Stimulated activated naive CD8-positive, alpha-beta T cell treated with anti-CD3 and anti-CD28 coated beads, Interleukin-15, Interleukin-2, amounts not matched to agents 100 U/mL and 50 U/mL, for 24 hours (primary cell): ENCODE results near the gene FBXO3.
A peak's percentile ranks its signal among the peaks of the same experiment; 100 is the strongest.
"Not testable (repeated sequence)": the region's sequence is repeated elsewhere in the genome, so short reads cannot be mapped to it uniquely, and the experiment has no call there.

Source experiments
- ATAC-seq: fragments of 150-1000 bp; cut with Tn5 transposase; one replicate; pipeline ENCODE4 v1.10.0; 2021
- DNase-seq: peaks from one replicate; pipeline ENCODE4 v3.0.0; 2021

Gene FBXO3, protein sequence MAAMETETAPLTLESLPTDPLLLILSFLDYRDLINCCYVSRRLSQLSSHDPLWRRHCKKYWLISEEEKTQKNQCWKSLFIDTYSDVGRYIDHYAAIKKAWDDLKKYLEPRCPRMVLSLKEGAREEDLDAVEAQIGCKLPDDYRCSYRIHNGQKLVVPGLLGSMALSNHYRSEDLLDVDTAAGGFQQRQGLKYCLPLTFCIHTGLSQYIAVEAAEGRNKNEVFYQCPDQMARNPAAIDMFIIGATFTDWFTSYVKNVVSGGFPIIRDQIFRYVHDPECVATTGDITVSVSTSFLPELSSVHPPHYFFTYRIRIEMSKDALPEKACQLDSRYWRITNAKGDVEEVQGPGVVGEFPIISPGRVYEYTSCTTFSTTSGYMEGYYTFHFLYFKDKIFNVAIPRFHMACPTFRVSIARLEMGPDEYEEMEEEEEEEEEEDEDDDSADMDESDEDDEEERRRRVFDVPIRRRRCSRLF

GRCh38 chr11:33773987-33774735 is at the start of gene FBXO3:
TSS of gene FBXO3 (minus strand) at chr11:33774520. CDS start at chr11:33774497, 23 bp downstream.
- ATAC-seq (peak; percentile 89), DNase-seq (peak; percentile 80)

DNA sequence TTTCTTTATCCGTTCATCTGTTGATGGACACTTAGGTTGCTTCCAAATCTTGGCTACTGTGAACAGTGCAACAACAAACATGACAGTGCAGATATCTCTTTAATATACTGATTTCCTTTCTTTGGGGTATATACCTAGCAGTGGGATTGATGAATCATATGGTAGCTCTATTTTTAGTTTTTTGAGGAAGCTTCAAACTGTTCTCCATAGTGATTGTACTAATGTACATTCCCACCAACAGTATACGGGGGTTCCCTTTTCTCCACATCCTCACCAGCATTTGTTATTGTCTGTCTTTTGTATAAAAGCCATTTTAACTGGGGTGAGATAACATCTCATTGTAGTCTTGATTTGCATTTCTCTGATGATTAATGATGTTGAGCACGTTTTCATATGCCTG is 48.7 kb upstream of the FBXO3 start:
- ATAC-seq, DNase-seq: not testable (repeated sequence)

DNA sequence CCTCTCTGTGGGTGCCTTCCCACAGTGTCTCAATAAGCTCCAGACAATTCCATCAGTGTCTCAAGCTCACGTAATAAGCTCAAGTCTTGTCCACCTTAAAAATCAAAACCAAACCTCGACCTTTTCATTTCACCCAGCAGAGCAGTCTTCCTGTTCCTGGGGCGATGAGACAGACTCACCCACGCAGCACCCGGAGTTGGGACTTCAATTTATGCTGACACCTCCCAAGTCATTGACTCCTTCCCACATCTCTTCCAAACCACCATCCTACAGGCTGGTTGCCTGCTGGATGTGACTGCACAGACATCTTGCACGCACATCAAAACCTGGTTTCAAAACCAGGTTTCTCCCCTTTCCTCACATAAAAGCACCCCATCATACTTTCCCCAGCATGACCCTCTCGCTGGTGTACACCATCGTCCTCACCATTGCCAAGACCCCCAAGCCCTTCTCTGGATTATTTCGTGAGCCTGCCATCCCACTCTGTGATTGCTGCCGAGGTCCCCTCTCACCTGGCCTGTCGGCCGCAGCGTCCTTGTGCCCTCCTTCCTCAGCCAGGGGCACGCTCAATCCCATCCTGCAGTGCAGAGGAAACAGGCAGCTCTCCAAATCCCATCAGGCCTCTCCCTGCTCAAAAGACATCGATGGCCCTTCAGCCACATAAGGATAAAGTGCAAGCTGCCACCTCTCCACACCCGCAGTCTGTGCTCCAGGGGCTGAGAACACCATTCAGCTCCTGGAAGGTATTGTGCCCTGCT is 45.1 kb upstream of the FBXO3 start:
- DNase-seq: no peak
- no peak for ATAC-seq

DNA sequence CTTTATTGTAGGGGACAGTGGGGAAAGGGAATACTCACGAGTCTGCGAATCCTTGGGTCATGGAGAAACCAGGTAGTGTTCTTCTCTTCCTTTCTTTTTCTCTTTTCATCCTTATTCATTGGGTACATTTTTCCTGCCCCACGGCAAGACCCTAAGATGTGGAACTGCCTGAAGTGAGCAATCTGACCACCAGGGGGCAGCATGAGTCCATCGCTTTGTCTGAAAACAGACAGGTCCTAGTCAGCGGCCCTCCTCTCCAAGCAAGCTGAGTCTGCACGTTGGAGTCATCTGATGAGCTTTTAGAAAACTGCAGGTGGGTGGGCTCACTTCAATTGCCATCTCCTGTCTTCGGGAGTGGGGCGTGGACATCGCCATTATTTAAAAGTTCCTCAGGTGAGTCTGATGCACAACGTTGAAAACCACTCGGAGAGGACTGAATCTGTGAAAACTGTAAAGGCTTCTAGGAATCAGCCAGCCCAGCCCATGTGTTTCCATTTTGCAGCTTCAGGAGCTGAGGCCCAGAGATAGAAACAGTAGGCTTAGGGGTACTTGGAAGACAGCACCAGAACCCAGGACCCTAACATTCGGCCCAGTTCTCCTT is 34.0 kb upstream of the FBXO3 start:
- DNase-seq (peak; percentile 89), ATAC-seq (peak; percentile 86)

DNA sequence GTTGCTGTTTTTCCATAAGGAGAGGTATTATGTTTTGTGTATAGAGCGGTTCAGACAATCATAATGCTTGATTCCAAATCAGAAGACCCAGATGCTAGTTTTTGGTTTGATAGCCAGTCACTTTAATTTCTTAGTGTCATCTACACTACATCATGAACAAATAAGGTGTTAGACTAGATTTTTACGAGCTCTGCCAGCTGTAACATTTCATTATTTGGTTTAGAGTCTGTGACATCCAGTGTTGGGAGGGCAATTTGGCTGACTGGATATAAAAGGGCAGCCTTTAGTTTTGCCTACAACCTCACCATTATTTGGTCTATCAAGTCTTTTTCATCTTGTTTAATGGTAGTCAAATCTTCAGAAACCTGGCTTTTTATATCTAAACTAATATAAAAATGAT is 30.2 kb upstream of the FBXO3 start:
- DNase-seq (no peak), ATAC-seq (no peak)

DNA sequence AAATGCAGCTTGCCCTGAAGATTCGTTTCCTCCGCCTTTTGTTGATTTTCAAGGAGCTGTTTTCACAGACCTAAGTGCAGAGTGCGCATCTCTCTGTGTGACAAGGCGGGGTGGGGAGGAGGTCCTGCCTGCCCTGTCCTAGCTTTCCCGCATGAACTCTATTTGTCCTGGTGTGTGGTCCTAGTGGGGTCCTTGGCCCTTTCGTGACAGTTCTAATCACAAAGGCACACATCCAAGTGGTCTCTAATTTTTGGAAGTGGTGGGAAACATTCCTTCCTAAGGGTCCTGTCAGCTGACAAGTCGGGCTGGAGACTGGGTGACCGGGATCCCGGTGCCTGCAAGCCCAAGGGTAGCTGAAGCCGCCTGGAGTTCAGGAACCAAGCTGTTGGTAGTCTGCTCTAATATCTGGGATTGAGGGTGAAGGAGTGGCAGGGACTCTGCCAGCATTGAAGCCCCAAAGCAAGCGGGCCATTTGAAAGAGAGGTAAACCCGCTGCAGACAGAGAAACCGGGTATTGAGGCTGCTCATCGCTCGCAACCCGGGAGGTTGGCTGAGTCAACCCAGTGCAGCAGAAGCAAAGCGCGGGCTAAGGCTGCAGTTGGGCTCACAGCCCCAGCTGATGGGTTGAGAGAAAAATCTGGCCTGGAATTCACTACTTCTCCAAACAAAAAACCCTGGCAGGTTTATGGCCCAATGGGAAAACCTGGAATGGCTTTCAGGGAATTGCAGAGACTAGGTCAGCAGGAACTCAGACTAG is 28.1 kb upstream of the FBXO3 start:
- DNase-seq (peak; percentile 22), ATAC-seq (no peak)

DNA sequence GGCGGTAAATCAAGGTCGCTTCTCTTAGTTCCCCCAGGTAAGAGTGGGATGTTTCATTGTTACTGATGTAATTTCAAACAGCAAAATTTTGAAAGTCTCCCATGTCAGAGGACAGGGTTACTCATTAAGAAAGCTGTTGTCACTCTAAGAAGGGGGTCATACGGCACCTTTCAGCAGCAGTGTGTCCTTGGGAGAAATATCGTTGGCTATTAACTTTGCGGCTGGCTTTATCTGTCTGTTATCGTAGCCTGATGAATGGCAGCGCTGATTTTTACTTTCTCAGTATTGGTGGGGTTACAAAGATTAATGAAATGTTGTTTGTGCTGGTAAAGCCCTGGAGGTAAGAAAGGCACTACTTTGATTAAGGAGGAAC is 27.5 kb upstream of the FBXO3 start:
- no peak for ATAC-seq
- DNase-seq: no peak

DNA sequence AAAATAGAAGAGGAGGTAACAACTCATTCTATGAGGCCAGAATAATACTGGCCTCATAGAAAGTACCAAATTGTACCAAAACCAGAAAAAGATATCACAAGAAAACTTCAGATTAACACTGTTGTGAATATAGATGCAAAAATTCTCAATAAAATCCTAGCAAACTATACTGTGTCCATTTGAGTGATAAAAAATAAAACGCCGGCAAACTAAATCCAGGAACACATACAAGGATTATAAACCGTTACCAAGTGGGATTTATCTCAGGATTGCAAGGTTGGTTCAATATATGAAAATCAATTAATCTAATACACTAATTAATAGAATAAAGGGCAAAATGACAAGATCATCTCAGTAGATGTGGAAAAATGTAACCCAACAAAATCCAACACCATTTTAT is 23.6 kb upstream of the FBXO3 start:
- DNase-seq (no peak), ATAC-seq (no peak)

GRCh38 chr11:33790040-33790439 is 15.7 kb upstream of the FBXO3 start:
- no peak for ATAC-seq

GRCh38 chr11:33788095-33788494 is 13.8 kb upstream of the FBXO3 start:
- DNase-seq, ATAC-seq: not testable (repeated sequence)

More at GRCh38 chr11:33790040-33790439, 15.7 kb upstream of the FBXO3 start:
- DNase-seq: no peak

DNA sequence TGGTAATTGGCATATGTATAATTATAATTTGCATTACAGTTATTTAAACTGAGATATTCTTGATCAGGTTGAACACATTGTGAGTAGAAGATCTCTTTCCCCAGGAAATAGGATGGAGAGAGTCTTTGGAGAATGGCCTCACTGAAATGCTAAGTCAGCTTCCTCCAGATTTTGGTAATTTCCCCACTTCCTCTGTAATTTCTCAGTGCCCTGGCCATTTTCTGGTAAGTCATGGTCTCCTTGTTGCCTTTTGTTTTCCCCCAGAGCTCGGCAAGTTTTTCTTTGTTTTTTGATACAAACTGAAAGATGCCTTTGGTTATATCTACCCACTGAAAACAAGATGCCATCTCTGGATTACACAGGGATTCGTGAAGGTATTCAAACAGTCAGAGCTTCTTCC is 12.8 kb upstream of the FBXO3 start:
- no peak for ATAC-seq
- no peak for DNase-seq

DNA sequence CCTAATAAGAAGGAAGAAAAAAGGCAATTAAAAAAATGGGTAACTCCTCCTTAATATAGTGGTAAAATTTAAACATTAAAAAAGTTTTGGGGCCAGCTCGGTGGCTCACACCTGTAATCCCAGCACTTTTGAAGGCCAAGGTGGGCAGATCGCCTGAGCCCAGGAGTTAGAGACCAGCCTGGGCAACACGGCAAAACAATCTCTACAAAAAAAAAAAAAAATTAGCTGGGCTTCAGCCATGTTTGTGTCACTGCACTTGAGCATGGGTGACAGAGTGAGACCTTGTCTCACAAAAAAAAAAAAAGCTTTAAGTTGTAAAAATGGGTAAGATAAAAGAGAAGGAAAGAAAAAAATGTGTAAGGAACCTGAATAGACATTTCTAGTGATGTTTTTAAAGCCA is 11.3 kb upstream of the FBXO3 start:
- no peak for ATAC-seq
- DNase-seq: no peak

- no peak for DNase-seq
- no peak for ATAC-seq
Observed at GRCh38 chr11:33779849-33780528, 5.7 kb upstream of the FBXO3 start.

- DNase-seq: no peak
- no peak for ATAC-seq
Observed at GRCh38 chr11:33778675-33779074, 4.4 kb upstream of the FBXO3 start.

GRCh38 chr11:33777906-33778305 is 3.6 kb upstream of the FBXO3 start:
- DNase-seq: no peak
- ATAC-seq: no peak

DNA sequence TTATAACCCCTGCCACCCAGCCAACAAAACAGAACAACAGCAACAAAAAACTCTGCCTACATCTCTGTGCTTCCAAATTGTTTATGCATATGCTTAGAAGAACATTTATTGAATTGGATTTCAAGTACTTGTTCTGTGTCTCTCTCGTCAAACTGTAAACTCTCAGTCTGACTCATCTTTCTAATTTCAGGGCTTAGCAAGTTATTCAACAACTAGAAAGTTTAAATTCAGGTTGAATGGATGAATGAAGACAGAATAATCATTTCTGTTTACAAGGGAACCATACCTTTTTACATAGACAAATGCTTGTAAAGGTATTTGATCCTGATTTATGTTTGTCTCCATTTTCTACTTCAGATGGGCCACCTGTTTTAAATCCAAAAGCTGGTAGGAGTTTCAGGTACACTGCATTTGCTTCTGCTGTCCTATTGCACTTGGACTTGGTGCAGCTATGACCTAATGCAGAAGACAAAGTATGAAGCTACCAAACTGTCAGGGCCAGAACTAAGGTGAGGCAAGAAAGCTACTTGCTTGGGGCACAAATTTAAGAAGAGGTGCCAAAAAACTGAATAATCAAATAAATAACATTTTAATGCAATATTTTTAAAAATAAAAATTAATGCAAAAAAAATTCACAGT is 1.6 kb upstream of the FBXO3 start:
- no peak for DNase-seq
- no peak for ATAC-seq

GRCh38 chr11:33775467-33775807 is 1.1 kb upstream of the FBXO3 start:
- no peak for DNase-seq
- ATAC-seq: no peak

GRCh38 chr11:33774736-33775466 is 581 bp upstream of the FBXO3 start:
- no peak for ATAC-seq
- DNase-seq: no peak

DNA sequence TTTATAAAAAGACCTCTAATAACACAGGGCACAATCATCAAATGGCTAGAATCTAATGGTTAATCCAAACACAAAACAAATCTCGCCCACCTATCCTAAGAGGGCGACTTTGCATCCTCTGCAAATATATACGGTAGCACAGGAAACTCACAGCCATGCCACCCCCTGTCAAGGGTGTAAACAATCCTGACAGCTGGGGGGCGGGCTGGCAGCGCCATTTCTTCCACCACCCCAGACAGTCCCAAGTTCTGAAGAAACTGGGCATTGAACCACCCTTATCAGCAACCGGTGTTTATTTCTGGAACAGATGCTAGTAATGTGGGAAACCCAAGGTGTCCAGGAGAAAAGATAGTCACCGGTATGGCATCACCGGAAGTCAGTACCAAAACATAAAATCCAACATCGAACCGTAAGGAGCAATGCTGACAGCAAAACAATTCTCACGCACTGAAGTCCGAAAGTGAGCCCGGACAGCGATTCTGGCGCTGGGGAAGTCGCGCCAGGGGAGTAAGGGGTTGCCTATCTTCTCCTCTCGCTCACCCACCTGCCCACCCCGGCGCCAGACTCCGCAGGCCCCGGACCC is 825 bp downstream of the FBXO3 start:
- DNase-seq: peak; percentile 44
- ATAC-seq: peak; percentile 36
